Measurements from ENCODE around the gene CEP89.

CEP89 gene

GRCh38 chr19:32863841-32864240 is 107.9 kb downstream of the CEP89 start:
- H3K4me3 ChIP-seq, result no peak overlapping the region
- H3K27ac ChIP-seq, result no peak overlapping the region
- TF ChIP-seq CTCF (IDR thresholded peaks at IDR 0.05), result no peak
- DNase-seq (ENCODE audit: low spot score), result no peak

DNA sequence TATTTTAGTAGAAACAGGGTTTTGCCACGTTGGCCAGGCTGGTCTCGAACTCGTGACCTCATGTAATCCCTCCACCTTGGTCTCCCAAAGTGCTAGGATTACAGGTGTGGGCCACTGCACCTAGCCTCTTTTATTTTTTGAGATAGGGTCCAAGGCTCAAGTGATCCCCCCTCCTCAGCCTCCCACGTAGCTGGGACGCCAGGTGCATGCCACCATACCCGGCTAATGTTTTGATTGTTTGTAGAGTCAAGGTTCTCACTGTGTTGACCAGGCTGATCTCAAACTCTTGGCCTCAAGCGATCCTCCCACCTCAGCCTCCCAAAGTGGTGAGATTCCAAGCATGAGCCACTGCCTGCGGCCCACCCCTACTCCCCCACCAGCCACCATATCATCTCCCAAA is 108.5 kb downstream of the CEP89 start:
- H3K4me3 ChIP-seq, result no peak overlapping the region
- H3K27ac ChIP-seq, result no peak overlapping the region
- TF ChIP-seq CTCF (IDR thresholded peaks at IDR 0.05), result no peak
- no peak for DNase-seq (ENCODE audit: low spot score)

GRCh38 chr19:32862741-32863140 is 109.0 kb downstream of the CEP89 start:
- DNase-seq (ENCODE audit: low spot score), result no peak
- no peak overlapping the region for H3K4me3 ChIP-seq
- no peak overlapping the region for H3K27ac ChIP-seq
- TF ChIP-seq CTCF (IDR thresholded peaks at IDR 0.05), result no peak

- no peak for DNase-seq (ENCODE audit: low spot score)
- Histone ChIP-seq H3K27ac (no peak overlapping the region), H3K4me3 (no peak overlapping the region)
- TF ChIP-seq CTCF (IDR thresholded peaks at IDR 0.05), result no peak
These were observed 109.6 kb downstream of the CEP89 start for GRCh38 chr19:32862173-32862572.

- DNase-seq (ENCODE audit: low spot score), result no peak
- no peak for TF ChIP-seq CTCF (IDR thresholded peaks at IDR 0.05)
- Histone ChIP-seq H3K4me3 (no peak overlapping the region), H3K27ac (no peak overlapping the region)
These were observed 110.2 kb downstream of the CEP89 start for GRCh38 chr19:32861596-32861995.

- no peak for TF ChIP-seq CTCF (IDR thresholded peaks at IDR 0.05)
- Histone ChIP-seq H3K4me3 (no peak overlapping the region), H3K27ac (no peak overlapping the region)
- DNase-seq (ENCODE audit: low spot score), result no peak
These were observed 112.2 kb downstream of the CEP89 start for GRCh38 chr19:32859591-32859990.

GRCh38 chr19:32858559-32858958 is 113.2 kb downstream of the CEP89 start:
- DNase-seq (ENCODE audit: low spot score), result no peak
- no peak for TF ChIP-seq CTCF (IDR thresholded peaks at IDR 0.05)
- Histone ChIP-seq H3K27ac (no peak overlapping the region), H3K4me3 (no peak overlapping the region)

All from coronary artery (tissue), 2 donors.